GM12872 (cell line): ENCODE measurements around the gene CFAP97.

Source experiments
- CTCF ChIP-seq: IDR thresholded peaks from 3 replicates; pipeline ENCODE4 v1.5.1; 2011; ENCODE audit warnings: low read depth, mild to moderate bottlenecking, low read length, moderate library complexity; ENCODE audit not compliant: insufficient read depth

The CFAP97 gene

GRCh38 chr4:185221491-185221890 is 17.7 kb upstream of the CFAP97 start:
- TF ChIP-seq CTCF: no peak

GRCh38 chr4:185219551-185220344 is 15.9 kb upstream of the CFAP97 start:
- TF ChIP-seq CTCF: no peak

- TF ChIP-seq CTCF: no peak
These were observed 14.5 kb upstream of the CFAP97 start for GRCh38 chr4:185218312-185218711.

- TF ChIP-seq CTCF: no peak
These were observed 13.7 kb upstream of the CFAP97 start for GRCh38 chr4:185217408-185217975.

GRCh38 chr4:185215261-185215660 is 11.5 kb upstream of the CFAP97 start:
- no peak for TF ChIP-seq CTCF

GRCh38 chr4:185213877-185214276 is 10.1 kb upstream of the CFAP97 start:
- TF ChIP-seq CTCF: no peak

- no peak for TF ChIP-seq CTCF
These were observed 8.8 kb upstream of the CFAP97 start for GRCh38 chr4:185212581-185212980.
